Fibroblast of pulmonary artery (primary cell): ENCODE results near the gene DMAC2.

ENCODE experiments used
- DNase-seq: peaks from one replicate; pipeline ENCODE4 v3.0.0-alpha.2; 2010; ENCODE audit warnings: low read depth
- H3K4me3 ChIP-seq: replicated peaks from 2 replicates; pipeline ENCODE4 v1.5.1; 2011; ENCODE audit warnings: low read depth, mild to moderate bottlenecking, control low read depth, low read length, moderate library complexity
- CTCF ChIP-seq: IDR thresholded peaks from 2 replicates; pipeline ENCODE4 v1.5.1; 2011; ENCODE audit warnings: mild to moderate bottlenecking, control low read depth, low read length, inconsistent platforms; ENCODE audit errors: missing control alignments

The DMAC2 gene

GRCh38 chr19:41431426-41432386 is 8.0 kb downstream of the DMAC2 start:
- peak; percentile 52 for DNase-seq
- H3K4me3 ChIP-seq, result no peak overlapping the region
- TF ChIP-seq CTCF, result peak; percentile 40

- no peak for TF ChIP-seq CTCF
- no peak for DNase-seq
- H3K4me3 ChIP-seq, result no peak overlapping the region
Measured at GRCh38 chr19:41430922-41431321, 8.8 kb downstream of the DMAC2 start.

DNA sequence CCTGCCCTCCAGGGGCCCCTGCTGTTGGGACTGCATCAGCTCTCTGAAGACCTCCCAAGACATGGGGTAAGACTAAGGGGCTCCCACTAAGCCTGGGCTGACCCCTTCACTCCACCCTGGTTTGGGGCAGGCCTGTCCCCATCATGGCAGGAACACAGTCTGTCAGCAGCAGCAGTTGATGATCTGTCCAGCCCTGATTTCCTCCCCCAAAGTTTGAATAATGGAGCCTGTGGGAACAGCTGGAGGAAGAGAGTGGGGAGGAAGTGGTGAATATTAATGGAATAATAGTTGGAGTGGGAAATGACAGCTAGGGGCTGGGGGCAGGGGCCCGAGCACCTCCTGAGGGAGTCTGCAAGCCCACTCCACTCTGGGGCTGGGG is 11.2 kb downstream of the DMAC2 start:
- no peak for DNase-seq
- H3K4me3 ChIP-seq, result no peak overlapping the region
- no peak for TF ChIP-seq CTCF

DNA sequence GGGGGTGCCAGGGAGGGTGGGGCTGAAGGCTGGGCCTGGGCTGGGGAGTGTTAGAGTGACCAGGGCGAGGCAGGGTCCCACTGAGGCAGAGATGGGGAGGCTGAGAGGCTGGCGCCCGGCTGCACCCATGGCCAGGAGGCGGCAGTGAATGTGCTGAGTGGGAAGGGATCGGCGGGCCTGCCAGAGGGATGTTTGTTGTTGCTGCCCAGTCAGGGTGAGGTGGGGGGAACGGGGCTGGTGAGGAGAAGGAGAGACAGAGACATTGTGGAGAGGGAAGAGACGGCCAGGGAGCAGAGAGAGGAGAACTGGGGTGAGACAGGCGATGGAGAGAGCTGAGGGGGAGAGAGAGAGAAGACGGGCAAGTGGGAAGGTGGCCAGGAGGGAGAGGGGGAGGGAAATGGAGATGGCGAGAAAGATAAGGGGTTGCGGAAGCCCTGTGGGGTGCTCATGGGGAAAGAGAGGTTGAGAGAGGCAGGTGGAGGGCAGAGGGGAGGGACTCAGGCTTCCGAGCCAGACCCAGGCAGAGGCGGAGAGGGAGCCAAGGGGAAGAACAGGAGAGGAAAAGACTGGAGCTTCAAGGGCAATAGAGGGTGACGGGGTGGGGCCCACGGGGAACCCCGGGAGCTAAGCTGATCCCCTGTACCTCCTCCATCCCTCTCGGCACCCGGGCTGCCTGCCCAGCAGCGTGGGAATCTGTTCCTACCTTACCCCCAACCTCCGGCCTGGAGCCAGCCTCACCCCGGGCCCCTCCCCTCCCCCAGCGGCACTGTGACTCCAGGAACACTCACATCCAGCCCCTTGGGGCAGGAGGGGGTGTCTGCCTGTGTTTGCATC is 11.8 kb downstream of the DMAC2 start:
- peak overlapping the region; percentile 55 for H3K4me3 ChIP-seq
- no peak for TF ChIP-seq CTCF
- DNase-seq, result no peak

- peak within 1 kb of the TSS; percentile 55 for H3K4me3 ChIP-seq
- DNase-seq, result peak; percentile 63
Measured at GRCh38 chr19:41426952-41427646, 12.6 kb downstream of the DMAC2 start, which contains the start of gene B3GNT8. TSS of gene B3GNT8 (minus strand) at chr19:41427374. CDS start at chr19:41426778, 596 bp downstream.

More at GRCh38 chr19:41426952-41427646, 12.6 kb downstream of the DMAC2 start, which contains the start of gene B3GNT8:
- no peak for TF ChIP-seq CTCF
